Measurements from ENCODE around the gene HGFAC. TPM values are rescaled to one million over a fixed set of nuclear protein-coding genes. Genes with fewer than 3 reads are reported as not detected.
A peak's percentile ranks its signal among the peaks of the same experiment; 100 is the strongest.

Gene HGFAC
- 0.47 and 0.48 TPM in 2 replicates for total RNA-seq
- polyA plus RNA-seq (2012) = 1.3 TPM

GRCh38 chr4:3441501-3442459 lies at the start of gene HGFAC:
Gene HGFAC, plus strand, starts transcription at chr4:3441968. Its CDS starts 34 bp downstream, at chr4:3442002.
- peak; percentile 43 for DNase-seq (ENCODE audit: low read depth)

GRCh38 chr4:3392321-3392720 lies 49.4 kb upstream of the HGFAC start:
- no peak for DNase-seq (ENCODE audit: low read depth)

- DNase-seq (ENCODE audit: low read depth) = no peak
These were observed 48.6 kb upstream of the HGFAC start for GRCh38 chr4:3393171-3393570.

GRCh38 chr4:3396600-3396999 lies 45.2 kb upstream of the HGFAC start:
- DNase-seq (ENCODE audit: low read depth) = no peak

DNA sequence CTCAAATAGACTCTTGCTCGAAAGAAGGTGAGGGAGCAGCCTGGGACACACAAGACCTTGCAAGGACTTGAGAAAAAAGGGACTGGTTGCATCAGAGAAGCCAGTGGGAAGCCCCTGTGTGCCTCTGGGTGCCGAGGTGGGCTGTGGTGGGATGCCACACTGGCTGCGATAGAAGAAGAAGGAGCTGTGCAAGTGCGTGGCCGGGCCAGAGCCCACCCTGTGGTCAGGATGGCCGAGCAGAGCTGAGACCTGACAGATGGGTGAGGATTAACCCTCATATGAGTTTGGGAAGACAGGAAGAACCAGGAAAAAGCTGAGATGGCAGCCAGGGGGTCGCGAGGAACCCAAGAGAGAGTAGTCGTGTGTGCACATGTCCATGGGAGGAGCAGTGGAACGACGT lies 44.6 kb upstream of the HGFAC start:
- DNase-seq (ENCODE audit: low read depth) = no peak

DNA sequence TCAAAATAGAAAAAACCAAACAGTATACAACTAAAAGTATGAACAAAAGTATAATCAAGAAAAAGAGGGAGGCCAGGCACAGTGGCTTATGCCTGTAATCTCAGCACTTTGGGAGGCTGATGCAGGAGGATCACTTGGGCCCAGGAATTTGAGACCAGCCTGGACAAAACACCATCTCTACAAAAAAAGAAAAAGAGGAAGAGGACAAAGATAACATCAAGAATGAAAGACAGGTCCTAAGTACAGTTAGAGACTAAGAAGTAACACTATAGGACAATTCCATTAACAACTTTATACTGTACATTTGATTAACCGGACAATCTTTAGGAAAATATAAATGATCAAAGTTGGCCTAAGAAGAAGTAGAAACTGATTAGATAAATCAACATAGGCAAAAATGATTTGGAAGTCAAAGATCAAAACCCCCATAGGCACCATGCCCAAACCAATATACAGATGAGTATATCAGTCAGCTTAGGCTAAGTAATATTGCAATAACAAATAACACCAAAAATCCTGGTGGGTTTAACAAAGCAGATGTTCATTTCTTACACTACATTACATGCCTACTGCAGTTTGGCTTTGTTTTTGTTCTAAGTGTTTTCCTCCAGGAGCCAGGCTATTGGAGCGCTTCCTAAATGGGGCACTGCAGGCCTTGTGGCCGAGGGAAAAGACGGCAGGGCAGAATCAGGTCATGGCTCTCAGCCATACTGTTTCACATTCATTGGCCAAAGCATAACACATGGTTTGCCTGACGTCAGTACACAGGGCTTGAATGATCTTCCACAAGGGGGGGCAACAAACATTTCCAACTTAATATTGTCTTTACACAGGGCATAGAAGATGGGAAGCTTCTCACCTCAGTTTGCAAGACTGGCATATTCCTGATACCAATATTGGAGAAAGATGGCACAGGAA lies 42.2 kb upstream of the HGFAC start:
- no peak for DNase-seq (ENCODE audit: low read depth)

DNA sequence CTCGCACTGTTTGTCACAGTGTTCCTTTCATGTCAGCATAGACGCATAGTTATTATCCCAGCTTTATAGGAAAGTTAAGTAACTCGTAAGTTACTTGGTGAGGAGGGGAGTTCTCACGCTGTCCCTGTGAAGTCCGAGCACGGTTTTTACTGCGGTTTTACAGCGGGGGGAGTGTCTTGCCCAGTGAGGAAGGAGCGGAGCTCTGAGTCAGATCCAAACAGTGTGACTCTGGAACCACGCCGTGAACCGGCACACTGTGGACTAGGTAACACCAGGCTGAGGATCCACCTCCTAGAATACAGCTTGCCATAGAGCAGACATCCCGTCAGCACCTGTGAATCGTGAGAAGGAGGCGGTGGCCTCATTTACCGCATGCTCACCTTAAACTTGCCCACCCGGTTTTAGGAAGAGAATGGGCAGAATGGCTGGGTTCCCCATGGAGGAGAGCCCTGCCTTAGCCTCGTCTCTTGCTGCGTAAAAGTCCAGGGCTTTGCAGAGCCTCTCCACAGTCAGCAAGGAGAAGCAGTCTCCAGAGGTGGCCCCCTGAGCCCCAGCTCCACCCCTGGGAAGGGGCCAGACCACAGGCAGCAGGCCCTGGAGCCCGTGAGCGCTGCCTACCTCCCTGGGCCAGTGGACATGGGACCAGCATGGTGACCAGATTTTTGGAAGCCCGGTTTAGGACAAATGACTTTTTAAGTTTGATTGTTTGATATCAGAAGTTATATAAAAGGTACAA lies 40.2 kb upstream of the HGFAC start:
- DNase-seq (ENCODE audit: low read depth) = no peak

GRCh38 chr4:3402491-3403347 lies 39.0 kb upstream of the HGFAC start:
- DNase-seq (ENCODE audit: low read depth) = peak; percentile 66

GRCh38 chr4:3403348-3403906 lies 38.3 kb upstream of the HGFAC start:
- DNase-seq (ENCODE audit: low read depth) = no peak

- DNase-seq (ENCODE audit: low read depth) = no peak
These were observed 37.2 kb upstream of the HGFAC start for GRCh38 chr4:3404546-3404945.

GRCh38 chr4:3405176-3405575 lies 36.6 kb upstream of the HGFAC start:
- DNase-seq (ENCODE audit: low read depth) = peak; percentile 78

GRCh38 chr4:3406021-3406420 lies 35.7 kb upstream of the HGFAC start:
- DNase-seq (ENCODE audit: low read depth) = no peak

GRCh38 chr4:3406431-3406830 lies 35.3 kb upstream of the HGFAC start:
- DNase-seq (ENCODE audit: low read depth) = no peak

GRCh38 chr4:3407171-3407771 lies 34.5 kb upstream of the HGFAC start:
- no peak for DNase-seq (ENCODE audit: low read depth)

DNA sequence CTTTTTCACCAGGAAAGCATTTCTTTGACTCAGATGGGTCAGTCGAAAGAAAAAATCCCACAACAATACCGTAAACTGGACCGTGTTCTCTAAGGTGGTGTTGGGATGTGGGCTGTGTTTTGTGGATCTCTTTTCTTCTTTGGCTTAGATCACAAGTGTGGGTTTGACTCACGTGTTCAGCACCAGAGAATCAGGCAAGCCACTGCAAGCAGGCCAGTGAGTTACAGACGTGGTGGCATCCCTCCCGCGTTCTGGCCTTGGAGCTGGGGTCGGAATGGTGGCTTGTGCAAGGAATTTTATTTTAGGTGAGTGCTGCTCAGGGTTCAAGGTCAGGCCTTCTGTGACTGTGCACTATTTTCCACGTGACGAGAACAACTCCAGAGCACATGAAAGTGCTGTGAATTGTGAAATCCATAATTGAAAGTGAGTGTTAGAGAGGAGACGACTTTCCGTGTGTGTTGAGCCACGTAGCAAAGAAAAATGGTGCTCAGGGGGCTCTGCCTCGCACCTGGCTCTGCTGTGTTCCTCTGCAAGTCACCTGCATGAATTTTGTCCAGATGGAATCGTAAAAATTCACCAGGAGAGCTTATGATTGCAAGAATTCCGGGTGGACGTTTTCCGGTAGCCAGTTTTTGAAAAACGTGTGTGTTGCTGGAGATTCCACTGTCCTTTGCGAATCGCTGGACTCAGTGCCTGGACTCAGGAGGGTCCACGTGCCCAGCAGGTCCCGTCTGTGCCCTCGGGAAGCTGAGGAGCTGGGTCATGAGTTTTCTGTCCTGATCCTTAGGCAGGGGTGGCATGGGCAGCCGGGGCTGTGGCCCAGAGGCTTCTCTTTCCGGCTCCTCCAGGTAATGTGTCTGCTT lies 33.6 kb upstream of the HGFAC start:
- DNase-seq (ENCODE audit: low read depth) = no peak

DNA sequence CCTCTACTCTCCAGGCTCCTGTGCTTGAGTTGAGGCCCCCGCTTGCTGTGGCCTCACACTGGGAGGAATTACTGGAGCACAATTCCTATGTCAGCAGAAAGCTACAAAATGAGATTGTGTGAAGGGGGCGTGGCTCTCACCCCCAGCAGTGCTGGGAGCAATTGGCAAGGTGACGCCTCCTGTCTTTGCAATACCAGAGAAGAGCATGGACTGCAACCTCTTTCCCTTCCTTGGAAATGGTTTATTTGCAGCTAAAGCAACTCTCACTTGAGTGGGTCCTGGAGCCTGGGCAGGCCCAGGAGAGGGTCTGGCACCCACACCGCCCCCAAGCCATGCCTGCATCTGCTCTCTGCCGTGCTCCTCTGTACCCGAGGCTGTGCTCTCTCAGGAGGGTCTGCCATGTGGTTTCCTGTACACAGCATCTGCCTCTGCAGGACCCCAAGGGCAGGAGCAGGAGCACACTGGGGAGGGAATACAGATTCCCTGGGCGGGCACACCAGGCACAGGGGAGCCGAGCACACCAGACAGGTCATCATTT lies 32.9 kb upstream of the HGFAC start:
- DNase-seq (ENCODE audit: low read depth) = no peak

DNA sequence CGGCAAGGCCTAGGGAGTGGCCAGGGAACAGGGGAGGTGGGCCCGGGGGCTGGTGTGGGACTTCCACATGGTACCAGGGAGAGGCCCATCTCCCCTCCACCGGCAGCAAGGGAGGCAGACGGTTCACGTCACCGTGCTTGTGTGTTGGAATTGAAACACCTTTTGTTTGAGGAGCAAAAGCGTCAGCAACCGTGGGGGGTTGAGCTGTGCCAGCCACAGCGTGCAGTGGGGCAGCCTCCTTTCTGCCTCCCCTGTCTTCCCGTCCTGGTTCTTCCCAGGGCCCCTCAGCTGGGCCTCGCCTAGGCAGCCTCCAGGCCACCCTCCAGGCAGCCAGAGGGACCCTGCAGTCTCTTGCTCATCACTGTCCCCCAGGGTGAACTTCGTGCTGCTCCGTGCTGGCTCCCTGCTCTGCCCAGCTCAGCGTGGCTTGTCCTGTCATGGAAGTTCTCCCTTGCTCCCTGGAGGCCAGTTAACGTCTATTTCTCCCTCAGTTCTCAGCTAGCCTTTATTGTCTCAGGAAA lies 32.1 kb upstream of the HGFAC start:
- DNase-seq (ENCODE audit: low read depth) = no peak
